ENCODE data around the gene ZNF185. TPM values are rescaled to one million over a fixed set of nuclear protein-coding genes. Genes with fewer than 3 reads are reported as not detected.

Gene ZNF185
- total and polyA plus RNA-seq, 10 of the 15 experiments (the other 5 are each of a cell fraction or from before 2014, with no cell fraction given): 0.23 to 1.3 (median 0.55) TPM

DNA sequence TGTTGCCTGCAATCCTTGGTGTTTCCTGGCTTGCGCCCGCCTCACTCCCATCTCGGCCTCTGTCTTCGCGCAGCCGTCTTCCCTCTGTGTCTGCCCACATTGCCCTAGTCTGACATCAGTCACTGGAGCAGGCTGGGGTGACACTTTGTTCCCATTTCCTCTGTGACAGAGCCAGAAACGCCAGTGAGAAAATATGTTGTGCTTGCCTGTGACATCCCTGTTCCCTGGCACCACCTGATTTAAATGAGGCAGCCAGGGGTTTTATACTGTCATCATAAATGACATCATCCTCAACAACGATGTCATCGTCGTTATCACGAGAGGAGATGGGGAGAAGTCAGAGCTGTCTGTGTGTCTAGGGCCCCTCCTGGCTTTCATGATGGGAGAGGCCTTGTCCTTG, 29.1 kb downstream of the ZNF185 start:
- Histone ChIP-seq H3K27me3 (replicated peaks in 1 of 2; ENCODE audit: control insufficient read depth in 2 of 2, insufficient read depth in 2 of 2, low read length in 1 of 2) (no peaks in the 10 kb centered on the region), H3K9ac (ENCODE audit: control insufficient read depth, insufficient read depth, low read length) (no peak overlapping the region), H3K36me3 (ENCODE audit: control insufficient read depth in 2 of 2, insufficient read depth in 2 of 2, low read length in 1 of 2) (no peaks in the 10 kb centered on the region), H3K4me3 (no peak overlapping the region), H3K9me3 (replicated peaks; ENCODE audit: control insufficient read depth, insufficient read depth, low read length) (no peaks in the 10 kb centered on the region), H3K4me2 (ENCODE audit: control insufficient read depth, insufficient read depth) (no peak overlapping the region), H3K4me1 (ENCODE audit: control insufficient read depth, insufficient read depth, low read length) (no peaks in the 10 kb centered on the region; the same call in 1 of the 2 replicates), H4K20me1 (ENCODE audit: control insufficient read depth, insufficient read depth) (no peaks in the 10 kb centered on the region), H2AFZ (ENCODE audit: control insufficient read depth, low read depth, low read length) (no peak overlapping the region), H3K27ac (ENCODE audit: control insufficient read depth, insufficient read depth) (no peak overlapping the region), H3K79me2 (ENCODE audit: control insufficient read depth, insufficient read depth, low read length) (no peaks in the 10 kb centered on the region)
- ATAC-seq: no peak
- no peak for DNase-seq (ENCODE audit: low read depth, low spot score)
- CTCF ChIA-PET: interaction anchor here (1.0 to 2.7 kb wide), 4 partner anchors 13 to 107 kb away, joined by 3 to 25 read pairs (median 6); partner anchors contain the start of gene CETN2
- in situ Hi-C loops (cut with MboI) (loop anchor here (10.0 kb wide), 1 partner anchor 1172 kb away; no protein-coding TSS in a partner anchor), intact Hi-C loops (cut with micrococcal nuclease; ENCODE audit: unreplicated experiment) (loop anchor here (10.0 kb wide), 1 partner anchor 1172 kb away; no protein-coding TSS in a partner anchor)
- RAD21 ChIA-PET (ENCODE audit: unreplicated experiment): interaction anchor here (2.2 kb wide), 1 partner anchor 21 kb away, joined by 11 read pairs; no protein-coding TSS in a partner anchor
- FAIRE-seq: no peak
- BruUV-seq (replicated peaks): no TSS peak
- WGBS (ENCODE audit: insufficient coverage, insufficient replicate concordance, low lambda C conversion rate, missing lambda C conversion rate): 68% methylated on average over 11 of the region's 11 CpGs
- POLR2A ChIA-PET: no interaction called here
- SMC1A ChIA-PET (ENCODE audit: uncharacterized antibody, unreplicated experiment): no interaction called here
- TF ChIP-seq, protein P1, sequence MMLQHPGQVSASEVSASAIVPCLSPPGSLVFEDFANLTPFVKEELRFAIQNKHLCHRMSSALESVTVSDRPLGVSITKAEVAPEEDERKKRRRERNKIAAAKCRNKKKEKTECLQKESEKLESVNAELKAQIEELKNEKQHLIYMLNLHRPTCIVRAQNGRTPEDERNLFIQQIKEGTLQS (IDR thresholded peaks at IDR 0.05; ENCODE audit: borderline replicate concordance, extremely low read depth, low read depth, low read length): no peak
- TF ChIP-seq MLLT1 (IDR thresholded peaks at IDR 0.05): no peak

All from GM12878 (cell line).